ENCODE results near the gene VPS51. TPM values are rescaled to one million over a fixed set of nuclear protein-coding genes. Genes with fewer than 3 reads are reported as not detected.
A peak's percentile ranks its signal among the peaks of the same experiment; 100 is the strongest.

Gene VPS51
- total and polyA plus RNA-seq, 10 of the 15 experiments (the other 5 are each of a cell fraction or from before 2014, with no cell fraction given) = 1.5 to 279 (median 53.2) TPM

DNA sequence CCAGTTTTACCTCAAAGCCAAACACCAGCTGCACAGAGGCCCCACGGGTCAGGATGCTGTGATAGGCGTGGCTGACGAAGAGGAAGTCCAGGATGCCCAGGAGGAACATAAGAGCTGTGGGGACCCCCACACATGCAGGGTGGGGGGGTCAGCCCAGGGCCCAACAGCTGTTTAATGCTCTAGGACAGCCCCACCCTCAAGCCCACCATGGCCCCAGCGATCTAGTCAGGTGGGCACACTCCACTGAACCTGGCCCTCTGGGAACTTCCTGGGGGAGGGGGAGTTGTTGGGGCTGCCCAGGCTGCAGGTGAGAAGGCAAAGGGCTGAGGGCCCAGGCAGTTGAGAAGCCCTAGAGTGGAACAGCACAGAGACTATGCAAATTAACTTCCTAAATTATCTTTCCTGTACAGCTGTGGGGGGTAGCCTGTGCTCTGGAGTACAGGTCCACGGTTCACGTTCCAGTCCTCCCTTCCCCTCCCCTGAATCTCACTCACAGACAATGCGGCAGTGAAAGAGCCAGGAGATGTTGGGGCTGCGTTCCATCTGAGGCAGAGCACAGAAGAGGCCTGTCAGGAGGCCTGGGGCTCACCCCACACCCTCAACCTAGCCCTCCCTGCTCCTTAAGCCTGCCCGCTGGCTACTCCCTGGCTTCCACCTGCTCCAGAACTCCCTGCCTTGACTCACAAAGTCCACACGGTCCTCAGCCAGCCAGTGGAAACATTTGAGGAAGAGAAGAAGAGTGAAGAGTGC is 36.4 kb downstream of the VPS51 start (continued):
- TF ChIP-seq, protein P1, sequence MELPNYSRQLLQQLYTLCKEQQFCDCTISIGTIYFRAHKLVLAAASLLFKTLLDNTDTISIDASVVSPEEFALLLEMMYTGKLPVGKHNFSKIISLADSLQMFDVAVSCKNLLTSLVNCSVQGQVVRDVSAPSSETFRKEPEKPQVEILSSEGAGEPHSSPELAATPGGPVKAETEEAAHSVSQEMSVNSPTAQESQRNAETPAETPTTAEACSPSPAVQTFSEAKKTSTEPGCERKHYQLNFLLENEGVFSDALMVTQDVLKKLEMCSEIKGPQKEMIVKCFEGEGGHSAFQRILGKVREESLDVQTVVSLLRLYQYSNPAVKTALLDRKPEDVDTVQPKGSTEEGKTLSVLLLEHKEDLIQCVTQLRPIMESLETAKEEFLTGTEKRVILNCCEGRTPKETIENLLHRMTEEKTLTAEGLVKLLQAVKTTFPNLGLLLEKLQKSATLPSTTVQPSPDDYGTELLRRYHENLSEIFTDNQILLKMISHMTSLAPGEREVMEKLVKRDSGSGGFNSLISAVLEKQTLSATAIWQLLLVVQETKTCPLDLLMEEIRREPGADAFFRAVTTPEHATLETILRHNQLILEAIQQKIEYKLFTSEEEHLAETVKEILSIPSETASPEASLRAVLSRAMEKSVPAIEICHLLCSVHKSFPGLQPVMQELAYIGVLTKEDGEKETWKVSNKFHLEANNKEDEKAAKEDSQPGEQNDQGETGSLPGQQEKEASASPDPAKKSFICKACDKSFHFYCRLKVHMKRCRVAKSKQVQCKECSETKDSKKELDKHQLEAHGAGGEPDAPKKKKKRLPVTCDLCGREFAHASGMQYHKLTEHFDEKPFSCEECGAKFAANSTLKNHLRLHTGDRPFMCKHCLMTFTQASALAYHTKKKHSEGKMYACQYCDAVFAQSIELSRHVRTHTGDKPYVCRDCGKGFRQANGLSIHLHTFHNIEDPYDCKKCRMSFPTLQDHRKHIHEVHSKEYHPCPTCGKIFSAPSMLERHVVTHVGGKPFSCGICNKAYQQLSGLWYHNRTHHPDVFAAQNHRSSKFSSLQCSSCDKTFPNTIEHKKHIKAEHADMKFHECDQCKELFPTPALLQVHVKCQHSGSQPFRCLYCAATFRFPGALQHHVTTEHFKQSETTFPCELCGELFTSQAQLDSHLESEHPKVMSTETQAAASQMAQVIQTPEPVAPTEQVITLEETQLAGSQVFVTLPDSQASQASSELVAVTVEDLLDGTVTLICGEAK (IDR thresholded peaks at IDR 0.05; ENCODE audit: borderline replicate concordance) = no peak
- TF ChIP-seq MYB (IDR thresholded peaks at IDR 0.05; ENCODE audit: borderline replicate concordance, low read depth, low read length) (no peak), TBL1XR1 (IDR thresholded peaks at IDR 0.05; ENCODE audit: low read depth, low read length) (no peak), SRF (IDR thresholded peaks at IDR 0.05; ENCODE audit: low read depth in 2 of 2, low read length in 2 of 2) (no peak), STAT3 (IDR thresholded peaks at IDR 0.05; ENCODE audit: low read depth, low read length) (no peak), EED (IDR thresholded peaks at IDR 0.05; ENCODE audit: low read depth) (peak; percentile 45)
- TF ChIP-seq, protein P2, sequence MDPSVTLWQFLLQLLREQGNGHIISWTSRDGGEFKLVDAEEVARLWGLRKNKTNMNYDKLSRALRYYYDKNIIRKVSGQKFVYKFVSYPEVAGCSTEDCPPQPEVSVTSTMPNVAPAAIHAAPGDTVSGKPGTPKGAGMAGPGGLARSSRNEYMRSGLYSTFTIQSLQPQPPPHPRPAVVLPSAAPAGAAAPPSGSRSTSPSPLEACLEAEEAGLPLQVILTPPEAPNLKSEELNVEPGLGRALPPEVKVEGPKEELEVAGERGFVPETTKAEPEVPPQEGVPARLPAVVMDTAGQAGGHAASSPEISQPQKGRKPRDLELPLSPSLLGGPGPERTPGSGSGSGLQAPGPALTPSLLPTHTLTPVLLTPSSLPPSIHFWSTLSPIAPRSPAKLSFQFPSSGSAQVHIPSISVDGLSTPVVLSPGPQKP (IDR thresholded peaks at IDR 0.05; ENCODE audit: low read depth, low read length) = no peak
- TF ChIP-seq, protein P3, sequence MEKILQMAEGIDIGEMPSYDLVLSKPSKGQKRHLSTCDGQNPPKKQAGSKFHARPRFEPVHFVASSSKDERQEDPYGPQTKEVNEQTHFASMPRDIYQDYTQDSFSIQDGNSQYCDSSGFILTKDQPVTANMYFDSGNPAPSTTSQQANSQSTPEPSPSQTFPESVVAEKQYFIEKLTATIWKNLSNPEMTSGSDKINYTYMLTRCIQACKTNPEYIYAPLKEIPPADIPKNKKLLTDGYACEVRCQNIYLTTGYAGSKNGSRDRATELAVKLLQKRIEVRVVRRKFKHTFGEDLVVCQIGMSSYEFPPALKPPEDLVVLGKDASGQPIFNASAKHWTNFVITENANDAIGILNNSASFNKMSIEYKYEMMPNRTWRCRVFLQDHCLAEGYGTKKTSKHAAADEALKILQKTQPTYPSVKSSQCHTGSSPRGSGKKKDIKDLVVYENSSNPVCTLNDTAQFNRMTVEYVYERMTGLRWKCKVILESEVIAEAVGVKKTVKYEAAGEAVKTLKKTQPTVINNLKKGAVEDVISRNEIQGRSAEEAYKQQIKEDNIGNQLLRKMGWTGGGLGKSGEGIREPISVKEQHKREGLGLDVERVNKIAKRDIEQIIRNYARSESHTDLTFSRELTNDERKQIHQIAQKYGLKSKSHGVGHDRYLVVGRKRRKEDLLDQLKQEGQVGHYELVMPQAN (conservative IDR thresholded peaks at IDR 0.05) = no peak
- TF ChIP-seq, protein P4, sequence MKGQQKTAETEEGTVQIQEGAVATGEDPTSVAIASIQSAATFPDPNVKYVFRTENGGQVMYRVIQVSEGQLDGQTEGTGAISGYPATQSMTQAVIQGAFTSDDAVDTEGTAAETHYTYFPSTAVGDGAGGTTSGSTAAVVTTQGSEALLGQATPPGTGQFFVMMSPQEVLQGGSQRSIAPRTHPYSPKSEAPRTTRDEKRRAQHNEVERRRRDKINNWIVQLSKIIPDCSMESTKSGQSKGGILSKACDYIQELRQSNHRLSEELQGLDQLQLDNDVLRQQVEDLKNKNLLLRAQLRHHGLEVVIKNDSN (IDR thresholded peaks at IDR 0.05; ENCODE audit: borderline replicate concordance, extremely low read length, insufficient read depth, low read depth, low read length) = no peak

Measured in GM12878 (cell line).